Left ventricle myocardium superior (tissue), 1 donor: ENCODE data around the gene CLIC1. TPM values are rescaled to one million over a fixed set of nuclear protein-coding genes. Genes with fewer than 3 reads are reported as not detected.

Source experiments
- ATAC-seq: fragments of 200-7000 bp; cut with Tn5 transposase; one replicate; pipeline ENCODE4 v1.9.1; 2020; ENCODE audit warnings: mild to moderate bottlenecking, moderate library complexity
- DNase-seq: peaks from one replicate; pipeline ENCODE4 v3.0.0-alpha.2; 2020
- intact Hi-C: fragments of 100-400 bp; cut with micrococcal nuclease; formaldehyde crosslinking; loops from one replicate; pipeline ENCODE4 v1.11.0; 2022
- total RNA-seq: library from RNA; stranded (reverse); fragmentation: NEBNext Ultra II Directional; extraction: Animal tissue kit (Norgen Biotek cat#: 25700); gene quantifications from one replicate; pipeline ENCODE4 v1.2.1, GENCODE V29; 2021
- donor health status: DM: no; HTN: yes; CAD: no; lungs with severe emphysema.

CLIC1 gene
- total RNA-seq, 1 donor from 2014 or later = 77.4 TPM

- ATAC-seq = no peak
- DNase-seq = no peak
- intact Hi-C loops = no loop called here
These were observed 34.5 kb upstream of the CLIC1 start for GRCh38 chr6:31770860-31771259.

GRCh38 chr6:31769684-31770371 is 33.5 kb upstream of the CLIC1 start:
- peak; percentile 78 for DNase-seq
- intact Hi-C loops = no loop called here
- peak; percentile 65 for ATAC-seq

- peak; percentile 25 for ATAC-seq
- intact Hi-C loops = no loop called here
- DNase-seq = no peak
These were observed 32.3 kb upstream of the CLIC1 start for GRCh38 chr6:31768363-31769257.

GRCh38 chr6:31767096-31767645 is 30.8 kb upstream of the CLIC1 start:
- no peak for ATAC-seq
- no peak for DNase-seq
- intact Hi-C loops = no loop called here

GRCh38 chr6:31765910-31766794 is 29.8 kb upstream of the CLIC1 start:
- intact Hi-C loops = no loop called here
- ATAC-seq (peak; percentile 58), DNase-seq (peak; percentile 55)

- intact Hi-C loops = no loop called here
- ATAC-seq = no peak
- no peak for DNase-seq
These were observed 29.2 kb upstream of the CLIC1 start for GRCh38 chr6:31765559-31765909.

- ATAC-seq (no peak), DNase-seq (no peak)
- intact Hi-C loops = no loop called here
These were observed 27.9 kb upstream of the CLIC1 start for GRCh38 chr6:31764198-31764597.

- intact Hi-C loops = no loop called here
- ATAC-seq = peak; percentile 39
These were observed 27.2 kb upstream of the CLIC1 start for GRCh38 chr6:31763619-31763940.

GRCh38 chr6:31762878-31763618 is 26.7 kb upstream of the CLIC1 start:
- no peak for DNase-seq
- no peak for ATAC-seq
- intact Hi-C loops = no loop called here

More at GRCh38 chr6:31763619-31763940, 27.2 kb upstream of the CLIC1 start:
- no peak for DNase-seq

- ATAC-seq (no peak), DNase-seq (no peak)
- intact Hi-C loops = no loop called here
These were observed 26.0 kb upstream of the CLIC1 start, which contains the start of gene SAPCD1 for GRCh38 chr6:31762356-31762755. Gene SAPCD1 (plus strand): TSS chr6:31762656. CDS start chr6:31763055, 399 bp downstream.

- ATAC-seq = no peak
- intact Hi-C loops = no loop called here
- no peak for DNase-seq
These were observed 25.0 kb upstream of the CLIC1 start for GRCh38 chr6:31761343-31761742.

- intact Hi-C loops = no loop called here
- no peak for ATAC-seq
- no peak for DNase-seq
These were observed 24.5 kb upstream of the CLIC1 start for GRCh38 chr6:31760790-31761189.

GRCh38 chr6:31758281-31758680 is 22.0 kb upstream of the CLIC1 start:
- intact Hi-C loops = no loop called here
- no peak for ATAC-seq
- DNase-seq = no peak

- intact Hi-C loops = no loop called here
- DNase-seq (no peak), ATAC-seq (no peak)
These were observed 16.5 kb upstream of the CLIC1 start for GRCh38 chr6:31752739-31753319.

GRCh38 chr6:31750411-31751022 is 14.2 kb upstream of the CLIC1 start:
- DNase-seq = no peak
- intact Hi-C loops = no loop called here
- ATAC-seq = no peak

GRCh38 chr6:31749301-31750036 is 13.1 kb upstream of the CLIC1 start:
- no peak for ATAC-seq
- intact Hi-C loops = no loop called here

GRCh38 chr6:31744422-31744821 is 8.1 kb upstream of the CLIC1 start:
- DNase-seq (no peak), ATAC-seq (no peak)
- intact Hi-C loops = no loop called here

More at GRCh38 chr6:31749301-31750036, 13.1 kb upstream of the CLIC1 start:
- DNase-seq = no peak
